K562 (cell line): ENCODE results near the gene AKT3. TPM values are rescaled to one million over a fixed set of nuclear protein-coding genes. Genes with fewer than 3 reads are reported as not detected.

Experiments used
- ATAC-seq: fragments of 200-7000 bp; cut with Tn5 transposase; 3 replicates; pipeline ENCODE4 v1.9.1; 2020; ENCODE audit warnings: moderate library complexity
- BruUV-seq: library from RNA; stranded (reverse); fragments of 400-500 nt; replicated peaks from 2 replicates; lab custom pipeline; 2021; lab: Mats Ljungman, UMichigan
- CTCF ChIA-PET: fragments of 300-600 bp; formaldehyde crosslinking; extraction: SDS; loops from one replicate; lab custom pipeline; 2021; ENCODE audit warnings: low intra/inter-chr PET ratio; lab: Yijun Ruan, JAX
- POLR2A ChIA-PET: fragments of 300-600, 350-650 bp; sonication (Branson Sonifier 250); formaldehyde crosslinking; extraction: SDS; loops from one replicate; lab custom pipeline; 2021; ENCODE audit warnings: antibody characterized with exemption, inconsistent platforms; lab: Yijun Ruan, JAX
- DNase-seq, 4 experiments: peaks; one replicate each; pipeline versions ENCODE4 v3.0.0 to v3.0.0-alpha.2; 2011 to 2018; ENCODE audit warnings: low spot score in 3 of 4, mixed read lengths in 3 of 4; ENCODE audit errors: extremely low read depth in 1 of 4
- FAIRE-seq: peaks from 2 replicates; lab custom pipeline; 2011; peaks lifted over from hg19 to GRCh38; lab: Jason Lieb, UNC
- H2AFZ ChIP-seq: 2 replicates; pipeline ENCODE4 v1.6.0; 2011; ENCODE audit warnings: low read depth, low read length, control low read depth, inconsistent platforms
- H3K27ac ChIP-seq: fragments of 200-600 bp; 3 replicates; pipeline ENCODE4 v1.8.0; 2011; ENCODE audit warnings: low read depth, mild to moderate bottlenecking, control low read depth, inconsistent platforms, low read length, moderate library complexity, mixed read lengths; ENCODE audit errors: extremely low read depth
- H3K27me3 ChIP-seq, 2 experiments: fragments of 300-600 bp in 1 of 2; 2 replicates in 1 of 2; 3 replicates in 1 of 2; pipeline versions ENCODE4 v1.6.0 to v1.8.0; 2011; ENCODE audit warnings: inconsistent platforms in 2 of 2, low read length in 2 of 2, mild to moderate bottlenecking in 1 of 2, mixed read lengths in 1 of 2, moderate library complexity in 1 of 2; ENCODE audit not compliant: control insufficient read depth in 2 of 2, insufficient read depth in 2 of 2
- H3K36me3 ChIP-seq: fragments of 300-600 bp; 3 replicates; pipeline ENCODE4 v1.8.0; 2011; ENCODE audit warnings: mild to moderate bottlenecking, low read length, inconsistent platforms; ENCODE audit not compliant: control insufficient read depth, insufficient read depth
- H3K4me1 ChIP-seq, 2 experiments: fragments of 200-600 bp in 1 of 2; replicated peaks in 1 of 2; 2 replicates in 1 of 2; 3 replicates in 1 of 2; pipeline versions ENCODE4 v1.5.1 to v1.8.0; 2011; ENCODE audit warnings: inconsistent platforms in 2 of 2, low read length in 2 of 2, mild to moderate bottlenecking in 1 of 2, mixed read lengths in 1 of 2, moderate library complexity in 1 of 2; ENCODE audit not compliant: control insufficient read depth in 2 of 2, insufficient read depth in 2 of 2
- H3K4me2 ChIP-seq: 2 replicates; pipeline ENCODE4 v1.6.1; 2011; ENCODE audit warnings: low read length, control low read depth, inconsistent platforms, mixed read lengths; ENCODE audit not compliant: insufficient read depth
- H3K4me3 ChIP-seq: fragments of 200-600 bp; sonication (generic), shearing (Covaris generic); 2 replicates; pipeline ENCODE4 v1.5.1; 2016; ENCODE audit warnings: control low read depth, inconsistent platforms
- H3K79me2 ChIP-seq: fragments of 200-600 bp; 3 replicates; pipeline ENCODE4 v1.8.0; 2011; ENCODE audit warnings: low read length, inconsistent platforms; ENCODE audit not compliant: control insufficient read depth, insufficient read depth
- H3K9ac ChIP-seq, 2 experiments: 2 replicates each; pipeline versions ENCODE4 v1.6.0 to v1.6.1; 2011; ENCODE audit warnings: low read depth in 2 of 2, low read length in 2 of 2, control low read depth in 1 of 2, inconsistent platforms in 1 of 2, mild to moderate bottlenecking in 1 of 2, mixed read lengths in 1 of 2; ENCODE audit not compliant: insufficient read depth in 1 of 2
- H3K9me1 ChIP-seq: one replicate; pipeline ENCODE4 v1.6.0; 2011; ENCODE audit warnings: inconsistent platforms, mild to moderate bottlenecking, low read length, moderate library complexity; ENCODE audit not compliant: control insufficient read depth, insufficient read depth
- H3K9me3 ChIP-seq: replicated peaks from 2 replicates; pipeline ENCODE4 v1.5.1; 2011; ENCODE audit warnings: low read depth, low read length, inconsistent platforms; ENCODE audit not compliant: control insufficient read depth, insufficient read depth
- H4K20me1 ChIP-seq: replicated peaks from 2 replicates; pipeline ENCODE4 v1.6.1; 2011; ENCODE audit warnings: low read length, inconsistent platforms, mixed read lengths; ENCODE audit not compliant: control insufficient read depth, insufficient read depth
- BMI1 ChIP-seq: fragments of 150-350 bp; IDR thresholded peaks from 2 replicates; pipeline ENCODE4 v1.6.1; 2014; ENCODE audit warnings: low read length
- BRD4 ChIP-seq: fragments of 200-600 bp; sonication (generic); IDR thresholded peaks from 2 replicates; pipeline ENCODE4 v1.6.1; 2017; ENCODE audit warnings: inconsistent platforms
- DMBX1 ChIP-seq: fragments of 250-450 bp; sonication (Bioruptor Pico); IDR thresholded peaks from 2 replicates; pipeline ENCODE4 v1.8.0; 2022; ENCODE audit warnings: inconsistent platforms, mild to moderate bottlenecking, moderate library complexity, borderline replicate concordance
- KDM4B ChIP-seq, 2 experiments: fragments of 450-650 bp in 1 of 2; sonication (generic) in 1 of 2; IDR thresholded peaks; 2 replicates each; pipeline ENCODE4 v1.6.1; 2016 to 2017; ENCODE audit warnings: borderline replicate concordance in 2 of 2, antibody characterized with exemption in 1 of 2, low read depth in 1 of 2, mild to moderate bottlenecking in 1 of 2
- NCOA6 ChIP-seq: fragments of 450-650 bp; IDR thresholded peaks from 2 replicates; pipeline ENCODE4 v1.6.1; 2017; ENCODE audit warnings: mild to moderate bottlenecking
- NONO ChIP-seq, 2 experiments: fragments of 200-400 bp in 1 of 2; fragments of 450-650 bp in 1 of 2; formaldehyde crosslinking in 1 of 2; IDR thresholded peaks; 2 replicates each; pipeline ENCODE4 v1.6.1; 2017; ENCODE audit warnings: low read depth in 2 of 2, mild to moderate bottlenecking in 2 of 2, moderate library complexity in 2 of 2, low read length in 1 of 2
- NUFIP1 ChIP-seq: fragments of 450-650 bp; IDR thresholded peaks from 2 replicates; pipeline ENCODE4 v1.6.1; 2018; ENCODE audit not compliant: partially characterized antibody
- ZNF696 ChIP-seq: fragments of 250-450 bp; sonication (Bioruptor Pico); conservative IDR thresholded peaks from 2 replicates; pipeline ENCODE4 v1.4.0; 2020; ENCODE audit warnings: mild to moderate bottlenecking, moderate library complexity
- ZNF766 ChIP-seq: fragments of 200-800 bp; sonication (Bioruptor generic); conservative IDR thresholded peaks from 2 replicates; pipeline ENCODE4 v1.6.1; 2016; ENCODE audit warnings: missing genetic modification characterization, missing compliant biosample characterization
- WGBS: fragments of 100-300 bp; shearing (Covaris generic); methylation state at CpG from one replicate; pipeline ENCODE4 v1.1.6; 2016; ENCODE audit warnings: low coverage, mixed read lengths; ENCODE audit not compliant: insufficient coverage; ENCODE audit errors: missing lambda C conversion rate; 5-methylcytosine and 5-hydroxymethylcytosine counted together
- in situ Hi-C: fragments of 300-500 bp; cut with MboI; formaldehyde crosslinking; loops from 4 replicates; pipeline ENCODE4 v1.15.0; 2018; ENCODE audit warnings: inconsistent platforms, mixed read lengths
- intact Hi-C: fragments of 100-400 bp; cut with micrococcal nuclease; formaldehyde crosslinking; loops from 2 replicates; pipeline ENCODE4 v1.14.2; 2022
- polyA plus RNA-seq, 8 experiments: library from polyadenylated mRNA; depleted of rRNA in 4 of 8; stranded (reverse) in 5 of 8; unstranded in 3 of 8; fragments of >200 nt; fragmentation: Nextera tagmentation in 2 of 8; fragmentation: Illumina TruSeq in 1 of 8; extraction: Ambion mirVana in 2 of 8; extraction: Trizol in 1 of 8; gene quantifications; 2 replicates each; pipeline versions ENCODE4 v1.2.1 to v1.2.3, GENCODE V29; 2011 to 2014; ENCODE audit warnings: inconsistent platforms in 1 of 8, missing spikeins in 1 of 8
- total RNA-seq, 7 experiments: library from RNA; depleted of rRNA in 6 of 7; stranded (reverse); fragments of >200 nt in 6 of 7; fragmentation: Illumina TruSeq in 2 of 7; extraction: Trizol in 2 of 7; gene quantifications; 2 replicates each; pipeline versions ENCODE4 v1.2.1 to v1.2.3, GENCODE V29; 2011 to 2021; ENCODE audit warnings: low replicate concordance in 1 of 7
- TF ChIP-seq, protein P1 (sequence below): sonication (generic); formaldehyde crosslinking; IDR thresholded peaks from 2 replicates; pipeline ENCODE4 v1.8.0; 2022; ENCODE audit warnings: mild to moderate bottlenecking, missing genetic modification reagents, borderline replicate concordance
- TF ChIP-seq, protein P2 (sequence below): sonication (generic); formaldehyde crosslinking; IDR thresholded peaks from 2 replicates; pipeline ENCODE4 v1.9.0; 2022; ENCODE audit warnings: mild to moderate bottlenecking, missing genetic modification reagents
- TF ChIP-seq, protein P3 (sequence below): fragments of 250-450 bp; sonication (Bioruptor Pico); IDR thresholded peaks from 2 replicates; pipeline ENCODE4 v1.4.0; 2020

The AKT3 gene
- total and polyA plus RNA-seq, 9 of the 15 experiments (the other 6 are each of a cell fraction or from before 2014, with no cell fraction given): 0.04 to 0.54 (median 0.18) TPM; not detected in 1

DNA sequence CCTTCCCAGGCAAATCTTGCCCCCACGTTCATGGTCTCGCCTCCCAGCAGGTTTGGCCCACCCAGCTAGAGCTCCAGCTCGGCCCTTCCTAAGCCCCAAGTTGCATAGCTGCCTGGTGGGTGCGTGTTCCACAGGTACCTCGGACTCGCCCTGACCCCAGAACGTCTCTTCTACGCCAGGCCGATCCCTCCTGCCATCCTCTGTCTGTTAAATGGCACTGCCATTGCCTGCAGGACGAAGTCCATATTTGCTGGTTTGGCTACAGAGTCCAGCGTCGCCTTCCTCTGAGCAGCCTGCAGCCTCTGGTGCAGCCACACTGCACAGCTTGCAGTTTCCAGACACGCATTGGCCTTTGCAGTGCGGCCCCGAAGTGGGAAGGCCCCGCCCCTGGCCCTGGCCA, 366.1 kb downstream of the AKT3 start (continued):
- TF ChIP-seq, protein P1, sequence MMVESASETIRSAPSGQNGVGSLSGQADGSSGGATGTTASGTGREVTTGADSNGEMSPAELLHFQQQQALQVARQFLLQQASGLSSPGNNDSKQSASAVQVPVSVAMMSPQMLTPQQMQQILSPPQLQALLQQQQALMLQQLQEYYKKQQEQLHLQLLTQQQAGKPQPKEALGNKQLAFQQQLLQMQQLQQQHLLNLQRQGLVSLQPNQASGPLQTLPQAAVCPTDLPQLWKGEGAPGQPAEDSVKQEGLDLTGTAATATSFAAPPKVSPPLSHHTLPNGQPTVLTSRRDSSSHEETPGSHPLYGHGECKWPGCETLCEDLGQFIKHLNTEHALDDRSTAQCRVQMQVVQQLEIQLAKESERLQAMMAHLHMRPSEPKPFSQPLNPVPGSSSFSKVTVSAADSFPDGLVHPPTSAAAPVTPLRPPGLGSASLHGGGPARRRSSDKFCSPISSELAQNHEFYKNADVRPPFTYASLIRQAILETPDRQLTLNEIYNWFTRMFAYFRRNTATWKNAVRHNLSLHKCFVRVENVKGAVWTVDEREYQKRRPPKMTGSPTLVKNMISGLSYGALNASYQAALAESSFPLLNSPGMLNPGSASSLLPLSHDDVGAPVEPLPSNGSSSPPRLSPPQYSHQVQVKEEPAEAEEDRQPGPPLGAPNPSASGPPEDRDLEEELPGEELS: no peak
- no peak for TF ChIP-seq BMI1
- no peak for TF ChIP-seq NCOA6
- TF ChIP-seq ZNF696 (CRISPR knock-in tag): no peak
- TF ChIP-seq, all 486 proteins: peak for 0

DNA sequence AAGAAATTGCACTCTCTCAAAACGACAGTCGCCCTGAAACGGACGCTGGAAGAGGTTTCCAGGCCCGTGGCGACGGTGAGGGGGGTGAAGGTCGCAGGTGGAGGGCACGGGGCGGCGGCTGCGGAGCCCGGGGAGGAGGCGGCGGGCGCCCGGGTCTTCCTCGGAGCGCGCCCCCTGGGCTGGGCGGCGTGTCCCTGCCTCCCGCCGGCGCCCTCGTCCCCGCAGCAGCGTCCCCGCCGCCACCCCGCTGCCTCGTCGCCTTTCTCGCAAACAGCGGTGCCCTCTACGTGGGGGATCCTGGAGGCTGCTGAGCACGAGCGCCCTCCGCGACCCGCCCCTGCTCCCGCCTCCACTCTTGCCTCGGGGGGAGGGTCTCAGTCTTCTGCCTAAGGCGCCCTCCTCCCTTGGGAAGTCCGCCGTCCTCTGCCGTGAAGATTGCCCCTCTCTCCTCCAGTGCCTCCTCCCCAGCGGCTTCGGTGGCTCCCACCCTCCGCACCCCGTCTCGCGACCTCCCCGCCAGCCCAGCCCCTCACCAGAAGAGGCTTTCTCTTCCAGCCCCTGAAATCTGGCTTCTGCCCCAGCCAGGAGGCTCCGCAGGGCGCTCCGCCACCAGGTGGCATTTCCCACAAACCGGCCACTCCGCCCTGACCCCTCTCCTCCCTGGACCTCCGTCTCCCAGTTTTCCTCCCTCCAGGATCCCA, 366.8 kb downstream of the AKT3 start:
- FAIRE-seq (no peak), ATAC-seq (no peak), DNase-seq (no peak)
- no TSS peak for BruUV-seq
- Histone ChIP-seq H3K27me3 (0 out of 5 replicates have a peak, but pooled peaks cover 0 to 9% of the 10 kb centered on the region in 2 experiments), H3K9me1 (no peaks in the 10 kb centered on the region), H3K36me3 (no peaks in the 10 kb centered on the region), H3K9ac (no peak overlapping the region), H3K4me1 (peaks cover 0 to 25% of the 10 kb centered on the region in 2 experiments; a peak in 1 of 5 replicates), H3K4me3 (no peak overlapping the region), H3K9me3 (no peaks in the 10 kb centered on the region), H2AFZ (no peak overlapping the region), H3K4me2 (no peak overlapping the region), H3K79me2 (no peaks in the 10 kb centered on the region), H3K27ac (no peak overlapping the region), H4K20me1 (0 out of 2 replicates have a peak, but pooled peaks cover 3% of the 10 kb centered on the region)
- POLR2A ChIA-PET: no interaction called here
- 52% methylated on average over 24 of the region's 60 CpGs for WGBS
- CTCF ChIA-PET: no interaction called here
- in situ Hi-C loops: loop anchor here (25.0 kb wide), 1 partner anchor 779 kb away; no protein-coding TSS in a partner anchor
- intact Hi-C loops: no loop called here
- TF ChIP-seq DMBX1 (no peak), KDM4B (IDR thresholded peaks at IDR 0.05; ENCODE audit: borderline replicate concordance in 2 of 2, low read depth in 1 of 2) (no peak), NUFIP1 (no peak), NONO (IDR thresholded peaks at IDR 0.05; ENCODE audit: low read depth in 2 of 2, low read length in 1 of 2) (no peak), ZNF766 (CRISPR knock-in tag) (no peak), BRD4 (no peak)
- TF ChIP-seq, protein P2, sequence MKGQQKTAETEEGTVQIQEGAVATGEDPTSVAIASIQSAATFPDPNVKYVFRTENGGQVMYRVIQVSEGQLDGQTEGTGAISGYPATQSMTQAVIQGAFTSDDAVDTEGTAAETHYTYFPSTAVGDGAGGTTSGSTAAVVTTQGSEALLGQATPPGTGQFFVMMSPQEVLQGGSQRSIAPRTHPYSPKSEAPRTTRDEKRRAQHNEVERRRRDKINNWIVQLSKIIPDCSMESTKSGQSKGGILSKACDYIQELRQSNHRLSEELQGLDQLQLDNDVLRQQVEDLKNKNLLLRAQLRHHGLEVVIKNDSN (CRISPR knock-in tag): no peak
- TF ChIP-seq, protein P3, sequence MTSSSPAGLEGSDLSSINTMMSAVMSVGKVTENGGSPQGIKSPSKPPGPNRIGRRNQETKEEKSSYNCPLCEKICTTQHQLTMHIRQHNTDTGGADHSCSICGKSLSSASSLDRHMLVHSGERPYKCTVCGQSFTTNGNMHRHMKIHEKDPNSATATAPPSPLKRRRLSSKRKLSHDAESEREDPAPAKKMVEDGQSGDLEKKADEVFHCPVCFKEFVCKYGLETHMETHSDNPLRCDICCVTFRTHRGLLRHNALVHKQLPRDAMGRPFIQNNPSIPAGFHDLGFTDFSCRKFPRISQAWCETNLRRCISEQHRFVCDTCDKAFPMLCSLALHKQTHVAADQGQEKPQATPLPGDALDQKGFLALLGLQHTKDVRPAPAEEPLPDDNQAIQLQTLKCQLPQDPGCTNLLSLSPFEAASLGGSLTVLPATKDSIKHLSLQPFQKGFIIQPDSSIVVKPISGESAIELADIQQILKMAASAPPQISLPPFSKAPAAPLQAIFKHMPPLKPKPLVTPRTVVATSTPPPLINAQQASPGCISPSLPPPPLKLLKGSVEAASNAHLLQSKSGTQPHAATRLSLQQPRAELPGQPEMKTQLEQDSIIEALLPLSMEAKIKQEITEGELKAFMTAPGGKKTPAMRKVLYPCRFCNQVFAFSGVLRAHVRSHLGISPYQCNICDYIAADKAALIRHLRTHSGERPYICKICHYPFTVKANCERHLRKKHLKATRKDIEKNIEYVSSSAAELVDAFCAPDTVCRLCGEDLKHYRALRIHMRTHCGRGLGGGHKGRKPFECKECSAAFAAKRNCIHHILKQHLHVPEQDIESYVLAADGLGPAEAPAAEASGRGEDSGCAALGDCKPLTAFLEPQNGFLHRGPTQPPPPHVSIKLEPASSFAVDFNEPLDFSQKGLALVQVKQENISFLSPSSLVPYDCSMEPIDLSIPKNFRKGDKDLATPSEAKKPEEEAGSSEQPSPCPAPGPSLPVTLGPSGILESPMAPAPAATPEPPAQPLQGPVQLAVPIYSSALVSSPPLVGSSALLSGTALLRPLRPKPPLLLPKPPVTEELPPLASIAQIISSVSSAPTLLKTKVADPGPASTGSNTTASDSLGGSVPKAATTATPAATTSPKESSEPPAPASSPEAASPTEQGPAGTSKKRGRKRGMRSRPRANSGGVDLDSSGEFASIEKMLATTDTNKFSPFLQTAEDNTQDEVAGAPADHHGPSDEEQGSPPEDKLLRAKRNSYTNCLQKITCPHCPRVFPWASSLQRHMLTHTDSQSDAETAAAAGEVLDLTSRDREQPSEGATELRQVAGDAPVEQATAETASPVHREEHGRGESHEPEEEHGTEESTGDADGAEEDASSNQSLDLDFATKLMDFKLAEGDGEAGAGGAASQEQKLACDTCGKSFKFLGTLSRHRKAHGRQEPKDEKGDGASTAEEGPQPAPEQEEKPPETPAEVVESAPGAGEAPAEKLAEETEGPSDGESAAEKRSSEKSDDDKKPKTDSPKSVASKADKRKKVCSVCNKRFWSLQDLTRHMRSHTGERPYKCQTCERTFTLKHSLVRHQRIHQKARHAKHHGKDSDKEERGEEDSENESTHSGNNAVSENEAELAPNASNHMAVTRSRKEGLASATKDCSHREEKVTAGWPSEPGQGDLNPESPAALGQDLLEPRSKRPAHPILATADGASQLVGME: no peak
